PFSK-1 (cell line): ENCODE measurements around the gene MYOF.

ENCODE experiments used
- FOXP2 ChIP-seq: optimal IDR thresholded peaks from 2 replicates; pipeline ENCODE3; 2011; ENCODE audit warnings: borderline replicate concordance, control low read depth, inconsistent platforms; ENCODE audit not compliant: insufficient read depth; ENCODE audit errors: extremely low read length, extremely low read depth
- POLR2AphosphoS5 ChIP-seq: IDR thresholded peaks from 2 replicates; pipeline ENCODE4 v1.6.1; 2012; ENCODE audit warnings: low read depth, mild to moderate bottlenecking, control low read depth, low read length, moderate library complexity
- SIN3A ChIP-seq: IDR thresholded peaks from 2 replicates; pipeline ENCODE4 v1.6.1; 2012; ENCODE audit warnings: mild to moderate bottlenecking, low read length, moderate library complexity, borderline replicate concordance; ENCODE audit not compliant: insufficient read depth
- TAF1 ChIP-seq: IDR thresholded peaks from 2 replicates; pipeline ENCODE4 v1.6.1; 2012; ENCODE audit warnings: low read length, control low read depth, borderline replicate concordance; ENCODE audit not compliant: insufficient read depth
- TF ChIP-seq, protein P1 (sequence below), 2 experiments: IDR thresholded peaks; 2 replicates each; pipeline versions ENCODE4 v1.6.1 to v1.8.0; 2011 to 2012; ENCODE audit warnings: low read depth in 2 of 2, low read length in 2 of 2, control low read depth in 1 of 2, inconsistent platforms in 1 of 2, mild to moderate bottlenecking in 1 of 2, moderate library complexity in 1 of 2; ENCODE audit not compliant: insufficient read depth in 1 of 2

The MYOF gene

GRCh38 chr10:93412801-93413200 is 69.3 kb downstream of the MYOF start:
- TF ChIP-seq TAF1 (no peak), POLR2AphosphoS5 (no peak), FOXP2 (no peak), SIN3A (no peak)
- TF ChIP-seq, protein P1, sequence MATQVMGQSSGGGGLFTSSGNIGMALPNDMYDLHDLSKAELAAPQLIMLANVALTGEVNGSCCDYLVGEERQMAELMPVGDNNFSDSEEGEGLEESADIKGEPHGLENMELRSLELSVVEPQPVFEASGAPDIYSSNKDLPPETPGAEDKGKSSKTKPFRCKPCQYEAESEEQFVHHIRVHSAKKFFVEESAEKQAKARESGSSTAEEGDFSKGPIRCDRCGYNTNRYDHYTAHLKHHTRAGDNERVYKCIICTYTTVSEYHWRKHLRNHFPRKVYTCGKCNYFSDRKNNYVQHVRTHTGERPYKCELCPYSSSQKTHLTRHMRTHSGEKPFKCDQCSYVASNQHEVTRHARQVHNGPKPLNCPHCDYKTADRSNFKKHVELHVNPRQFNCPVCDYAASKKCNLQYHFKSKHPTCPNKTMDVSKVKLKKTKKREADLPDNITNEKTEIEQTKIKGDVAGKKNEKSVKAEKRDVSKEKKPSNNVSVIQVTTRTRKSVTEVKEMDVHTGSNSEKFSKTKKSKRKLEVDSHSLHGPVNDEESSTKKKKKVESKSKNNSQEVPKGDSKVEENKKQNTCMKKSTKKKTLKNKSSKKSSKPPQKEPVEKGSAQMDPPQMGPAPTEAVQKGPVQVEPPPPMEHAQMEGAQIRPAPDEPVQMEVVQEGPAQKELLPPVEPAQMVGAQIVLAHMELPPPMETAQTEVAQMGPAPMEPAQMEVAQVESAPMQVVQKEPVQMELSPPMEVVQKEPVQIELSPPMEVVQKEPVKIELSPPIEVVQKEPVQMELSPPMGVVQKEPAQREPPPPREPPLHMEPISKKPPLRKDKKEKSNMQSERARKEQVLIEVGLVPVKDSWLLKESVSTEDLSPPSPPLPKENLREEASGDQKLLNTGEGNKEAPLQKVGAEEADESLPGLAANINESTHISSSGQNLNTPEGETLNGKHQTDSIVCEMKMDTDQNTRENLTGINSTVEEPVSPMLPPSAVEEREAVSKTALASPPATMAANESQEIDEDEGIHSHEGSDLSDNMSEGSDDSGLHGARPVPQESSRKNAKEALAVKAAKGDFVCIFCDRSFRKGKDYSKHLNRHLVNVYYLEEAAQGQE (IDR thresholded peaks at IDR 0.05; ENCODE audit: insufficient read depth in 1 of 2, low read depth in 2 of 2, low read length in 2 of 2), result no peak

DNA sequence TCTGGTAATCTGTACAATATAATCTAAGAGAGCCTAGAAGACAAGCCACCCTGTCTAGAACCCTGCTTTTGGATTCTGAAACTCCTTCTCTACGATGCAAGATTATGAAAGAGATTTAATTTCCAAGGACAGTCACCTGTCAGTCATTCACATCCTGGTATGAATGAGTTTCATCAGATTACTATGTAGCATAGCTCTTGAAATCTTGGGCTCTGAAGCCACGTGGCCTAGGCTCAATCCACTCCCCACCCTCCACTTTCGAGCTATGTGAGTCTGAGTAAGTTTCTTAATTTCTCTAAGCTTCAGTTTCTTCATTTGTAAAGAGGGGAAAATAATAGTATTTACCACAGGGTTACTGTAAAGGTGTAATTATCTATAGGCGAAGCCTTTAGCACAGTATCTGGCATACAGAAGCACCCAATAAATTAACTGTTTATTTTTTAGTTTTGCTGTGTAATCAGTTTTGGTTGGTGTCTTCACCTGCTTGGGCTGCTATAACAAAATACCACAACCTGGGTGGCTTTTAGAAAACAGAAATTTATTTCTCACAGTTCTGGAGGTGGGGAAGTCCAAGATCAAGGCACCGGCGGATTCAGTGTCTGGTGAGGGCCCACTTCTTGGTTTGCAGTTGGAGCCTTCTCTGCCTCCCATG is 71.3 kb downstream of the MYOF start:
- no peak for TF ChIP-seq POLR2AphosphoS5
- TF ChIP-seq, protein P1 (IDR thresholded peaks at IDR 0.05; ENCODE audit: insufficient read depth in 1 of 2, low read depth in 2 of 2, low read length in 2 of 2), result no peak
- TF ChIP-seq FOXP2, result no peak
- TF ChIP-seq SIN3A, result no peak
- TF ChIP-seq TAF1, result no peak

DNA sequence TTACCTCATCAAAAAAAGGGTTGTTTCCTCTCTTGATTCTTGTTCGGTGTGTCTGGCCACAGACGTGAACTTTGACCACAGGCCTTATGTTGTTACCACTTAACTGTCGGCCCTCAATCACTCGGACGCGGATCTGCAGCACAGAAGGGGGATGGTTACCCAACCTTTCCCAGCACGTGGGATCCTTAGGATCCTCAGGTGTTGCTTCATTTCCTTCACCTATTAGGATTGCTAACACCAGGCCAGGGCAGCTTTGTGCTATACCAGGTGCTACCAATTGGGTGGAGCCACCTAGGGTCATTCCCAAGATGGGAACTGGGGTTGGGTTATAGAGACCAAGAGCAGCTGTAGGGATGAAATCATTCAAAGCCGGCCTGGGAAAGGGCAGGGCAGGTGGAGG is 73.4 kb downstream of the MYOF start:
- TF ChIP-seq SIN3A (no peak), FOXP2 (no peak), TAF1 (no peak), POLR2AphosphoS5 (no peak)
- TF ChIP-seq, protein P1 (IDR thresholded peaks at IDR 0.05; ENCODE audit: insufficient read depth in 1 of 2, low read depth in 2 of 2, low read length in 2 of 2), result no peak

DNA sequence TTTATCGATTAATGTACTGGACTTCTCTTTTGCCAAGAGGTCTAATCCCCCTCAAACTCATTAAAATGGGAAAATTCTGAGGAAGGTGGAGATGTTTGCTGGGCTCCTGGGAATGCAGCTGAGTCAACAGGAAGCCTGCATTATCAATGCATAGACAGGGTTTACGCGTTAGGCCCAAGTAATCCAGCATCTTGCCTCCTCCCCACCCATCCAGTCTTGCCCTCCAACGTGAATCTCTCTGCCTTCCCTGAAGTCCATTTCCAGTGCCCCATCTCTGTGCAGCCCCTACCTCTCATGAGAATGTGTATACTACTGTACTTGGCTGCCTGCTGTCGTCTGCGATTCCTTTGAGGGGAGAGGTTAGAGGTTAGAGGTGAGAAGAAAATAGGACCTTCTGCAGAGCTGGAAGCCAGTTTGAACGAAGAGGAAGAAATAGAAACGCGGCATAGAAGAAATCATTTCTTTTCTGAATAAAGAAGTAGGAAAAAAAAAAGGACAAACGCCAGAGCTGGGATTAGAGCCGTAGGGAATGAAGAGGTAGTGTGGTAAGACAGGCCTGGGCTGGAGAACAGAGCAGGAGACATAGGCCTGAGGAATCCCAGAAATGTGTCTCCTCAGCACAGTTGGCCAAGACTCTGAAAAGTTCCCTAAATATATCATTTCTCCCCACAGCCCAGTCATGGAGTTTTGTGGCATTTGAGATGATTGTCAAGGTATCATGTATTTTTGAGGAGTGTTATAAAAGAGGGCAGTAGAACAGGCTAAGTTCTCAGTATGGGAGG is 75.6 kb downstream of the MYOF start:
- no peak for TF ChIP-seq SIN3A
- TF ChIP-seq, protein P1 (IDR thresholded peaks at IDR 0.05; ENCODE audit: insufficient read depth in 1 of 2, low read depth in 2 of 2, low read length in 2 of 2), result no peak
- TF ChIP-seq FOXP2, result no peak
- TF ChIP-seq TAF1, result no peak
- TF ChIP-seq POLR2AphosphoS5, result no peak
